IPS DF 19.7 (cell line): Measurements from ENCODE around the gene PTPRB.

Source experiments
- DNase-seq: peaks from one replicate; pipeline ENCODE4 v3.0.0-alpha.2; 2013; ENCODE audit warnings: low read depth, low spot score

PTPRB gene

GRCh38 chr12:70637303-70638085 is at the start of gene PTPRB:
Gene PTPRB, minus strand, starts transcription at chr12:70637429. Its CDS starts 34 bp downstream, at chr12:70637395.
- DNase-seq = no peak

GRCh38 chr12:70686907-70687306 is 49.7 kb upstream of the PTPRB start:
- no peak for DNase-seq

GRCh38 chr12:70686299-70686698 is 49.1 kb upstream of the PTPRB start:
- no peak for DNase-seq

- no peak for DNase-seq
These were observed 46.7 kb upstream of the PTPRB start for GRCh38 chr12:70683976-70684375.

- DNase-seq = no peak
These were observed 34.5 kb upstream of the PTPRB start for GRCh38 chr12:70671698-70672097.

- DNase-seq = no peak
These were observed 33.7 kb upstream of the PTPRB start for GRCh38 chr12:70670948-70671347.

GRCh38 chr12:70667253-70667652 is 30.0 kb upstream of the PTPRB start:
- DNase-seq = no peak

- no peak for DNase-seq
These were observed 29.1 kb upstream of the PTPRB start for GRCh38 chr12:70666364-70666763.

GRCh38 chr12:70664465-70664881 is 27.2 kb upstream of the PTPRB start:
- DNase-seq = no peak

- DNase-seq = no peak
These were observed 26.6 kb upstream of the PTPRB start for GRCh38 chr12:70663838-70664237.

- DNase-seq = no peak
These were observed 24.4 kb upstream of the PTPRB start for GRCh38 chr12:70661466-70662161.

- no peak for DNase-seq
These were observed 23.5 kb upstream of the PTPRB start for GRCh38 chr12:70660620-70661219.

GRCh38 chr12:70660002-70660604 is 22.9 kb upstream of the PTPRB start:
- DNase-seq = no peak

GRCh38 chr12:70659077-70659606 is 21.9 kb upstream of the PTPRB start:
- DNase-seq = no peak

- DNase-seq = no peak
These were observed 20.5 kb upstream of the PTPRB start for GRCh38 chr12:70657616-70658286.

- no peak for DNase-seq
These were observed 15.2 kb upstream of the PTPRB start for GRCh38 chr12:70652451-70652850.

GRCh38 chr12:70648831-70649230 is 11.6 kb upstream of the PTPRB start:
- DNase-seq = no peak

- DNase-seq = no peak
These were observed 11.0 kb upstream of the PTPRB start for GRCh38 chr12:70648191-70648590.

- no peak for DNase-seq
These were observed 9.6 kb upstream of the PTPRB start for GRCh38 chr12:70646850-70647249.

- peak; percentile 52 for DNase-seq
These were observed 8.5 kb upstream of the PTPRB start for GRCh38 chr12:70645494-70646317.

GRCh38 chr12:70644861-70645260 is 7.6 kb upstream of the PTPRB start:
- no peak for DNase-seq
